GM21529 (cell line): ENCODE results near the gene HDHD3.
A peak's percentile ranks its signal among the peaks of the same experiment; 100 is the strongest.
"Not testable (repeated sequence)": the region's sequence is repeated elsewhere in the genome, so short reads cannot be mapped to it uniquely, and the experiment has no call there.

Experiments used
- ATAC-seq: cut with Tn5 transposase; IDR thresholded peaks from one replicate; pipeline ENCODE4 v1.9.1; 2021; ENCODE audit not compliant: unreplicated experiment

Gene HDHD3, protein sequence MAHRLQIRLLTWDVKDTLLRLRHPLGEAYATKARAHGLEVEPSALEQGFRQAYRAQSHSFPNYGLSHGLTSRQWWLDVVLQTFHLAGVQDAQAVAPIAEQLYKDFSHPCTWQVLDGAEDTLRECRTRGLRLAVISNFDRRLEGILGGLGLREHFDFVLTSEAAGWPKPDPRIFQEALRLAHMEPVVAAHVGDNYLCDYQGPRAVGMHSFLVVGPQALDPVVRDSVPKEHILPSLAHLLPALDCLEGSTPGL

DNA sequence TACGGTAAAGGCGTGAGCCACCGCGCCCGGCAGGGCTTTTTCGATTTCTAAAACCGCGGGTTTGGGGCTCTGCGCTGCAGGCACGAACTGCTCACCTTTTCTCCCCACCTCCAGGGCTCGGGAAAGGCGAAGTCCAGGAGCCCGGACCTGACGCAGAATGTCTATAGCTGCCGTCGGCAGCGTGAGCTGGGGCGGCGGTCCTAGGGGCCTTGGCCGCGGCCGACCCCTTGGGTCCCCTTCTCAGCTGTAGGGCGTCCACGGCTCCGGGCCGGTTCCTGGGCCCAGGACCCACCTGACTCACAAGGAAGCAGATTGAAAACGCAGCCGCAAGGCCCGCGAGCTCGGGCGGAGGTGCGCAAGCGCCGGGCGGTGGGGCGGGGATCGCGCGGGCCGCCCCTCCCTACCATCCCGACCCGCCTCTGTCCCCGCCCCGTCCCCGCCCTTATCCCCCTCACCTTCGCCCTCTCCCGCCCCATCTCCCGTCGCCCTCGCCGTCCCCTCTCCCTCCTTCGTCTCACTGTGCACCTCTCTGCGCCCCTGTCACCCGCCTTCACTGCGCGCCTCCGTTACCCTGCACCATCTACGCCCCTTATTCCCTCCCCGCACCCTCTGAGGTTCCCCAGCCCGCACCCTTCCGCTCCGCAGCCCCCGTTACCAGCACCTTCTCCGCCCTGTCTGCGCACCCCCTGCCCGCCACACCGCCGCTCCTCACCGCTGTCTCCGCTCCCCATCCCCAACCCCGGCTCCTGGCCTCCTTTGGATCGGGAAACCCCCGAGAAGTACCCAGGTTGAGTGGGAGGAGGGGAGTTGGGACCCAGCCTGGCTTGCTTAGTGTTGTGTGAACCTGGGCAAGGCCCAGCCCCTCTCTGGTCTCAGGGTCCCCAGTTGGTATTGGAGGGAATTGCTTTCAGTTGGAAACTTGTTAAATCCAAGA lies at the start of gene HDHD3:
HDHD3 (minus strand) TSS at position 353 of the 934 bp plus-strand sequence. CDS start 2,632 bp downstream, outside the sequence.
- peak; percentile 75 for ATAC-seq

DNA sequence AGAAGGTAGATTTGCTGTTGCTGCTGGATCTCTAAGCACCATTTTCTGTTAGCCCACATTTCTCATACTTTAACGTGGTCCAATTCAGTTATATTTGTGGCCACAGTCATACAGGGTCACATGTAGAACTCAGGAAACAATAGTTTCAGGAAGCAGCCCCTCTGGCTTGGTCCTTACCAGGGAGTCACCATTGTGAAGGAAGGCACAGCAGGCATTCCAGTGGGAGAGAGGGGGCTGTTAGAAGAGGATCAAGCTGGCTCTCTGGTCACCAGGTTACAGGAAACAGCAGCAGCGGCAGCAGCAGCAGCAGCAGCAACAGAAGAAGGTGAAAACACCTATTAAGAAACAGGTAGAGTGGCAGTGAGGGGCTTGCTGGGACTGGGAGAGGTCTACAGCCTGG lies 48.3 kb upstream of the HDHD3 start:
- no peak for ATAC-seq

DNA sequence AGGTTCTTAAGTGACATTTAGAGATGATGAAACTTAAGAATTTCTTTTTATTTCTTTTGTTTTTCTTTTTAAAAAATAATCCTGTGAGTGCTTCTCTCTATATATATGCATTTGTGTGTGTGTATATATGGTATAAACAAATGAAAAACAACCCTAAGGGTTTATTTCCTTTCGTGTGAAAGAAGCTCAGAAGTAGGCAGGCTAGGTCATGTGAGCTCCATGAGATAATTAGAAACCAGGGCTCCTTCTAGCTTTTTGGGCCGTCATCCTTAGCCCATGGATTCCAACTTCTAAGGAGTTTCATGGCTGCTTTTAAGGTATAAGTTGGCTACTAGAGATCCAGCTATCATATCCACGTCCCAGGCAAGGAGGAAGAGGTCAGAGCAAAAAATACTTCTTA lies 44.9 kb upstream of the HDHD3 start:
- ATAC-seq, result no peak

DNA sequence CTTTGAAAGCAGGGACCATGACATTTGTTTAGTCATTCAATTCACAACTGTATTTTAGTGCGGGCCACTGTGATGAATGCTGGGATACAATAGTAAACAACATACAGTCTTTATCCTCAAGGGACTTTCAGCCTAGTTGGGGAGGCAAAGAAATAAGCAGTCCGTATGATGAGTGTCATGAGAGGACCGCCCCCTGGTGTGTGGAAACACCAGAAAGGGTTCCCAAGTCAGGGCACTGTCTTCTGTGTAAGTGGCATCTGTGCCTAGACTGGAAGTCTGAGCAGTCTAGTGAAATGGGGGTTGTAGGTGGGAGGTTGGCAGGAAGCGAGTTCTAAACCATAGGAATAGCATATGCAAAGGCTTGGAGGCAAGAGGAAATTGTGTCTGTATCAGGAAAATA lies 40.6 kb upstream of the HDHD3 start:
- ATAC-seq, result no peak

DNA sequence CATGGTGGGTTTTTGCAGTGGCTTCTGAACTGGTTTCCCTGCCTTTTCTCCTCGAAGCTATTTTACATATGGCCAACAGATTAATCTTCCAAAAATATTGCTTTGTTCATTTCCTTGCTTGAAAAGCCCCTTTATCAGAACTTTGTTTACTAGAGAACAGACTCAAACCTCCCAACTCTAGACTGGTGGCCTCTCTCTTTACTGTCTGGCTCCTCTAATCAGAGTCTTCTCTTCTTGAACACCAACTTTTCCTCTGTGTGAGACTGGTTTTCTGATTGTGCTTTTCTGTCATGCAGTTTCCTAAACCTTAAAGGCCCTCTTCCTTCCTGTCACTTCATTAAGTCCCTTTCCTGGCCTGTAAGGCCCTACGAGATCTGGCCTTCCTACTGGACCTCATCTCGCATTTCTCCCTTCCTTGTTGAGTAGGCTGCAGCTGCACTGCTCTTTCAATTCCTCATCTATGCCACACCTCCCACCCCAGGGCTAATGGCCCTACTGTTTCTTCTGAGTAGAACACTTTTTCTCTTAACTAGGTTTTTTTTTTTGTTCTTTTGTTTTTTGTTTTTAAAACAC lies 39.4 kb upstream of the HDHD3 start:
- ATAC-seq, result peak; percentile 99

DNA sequence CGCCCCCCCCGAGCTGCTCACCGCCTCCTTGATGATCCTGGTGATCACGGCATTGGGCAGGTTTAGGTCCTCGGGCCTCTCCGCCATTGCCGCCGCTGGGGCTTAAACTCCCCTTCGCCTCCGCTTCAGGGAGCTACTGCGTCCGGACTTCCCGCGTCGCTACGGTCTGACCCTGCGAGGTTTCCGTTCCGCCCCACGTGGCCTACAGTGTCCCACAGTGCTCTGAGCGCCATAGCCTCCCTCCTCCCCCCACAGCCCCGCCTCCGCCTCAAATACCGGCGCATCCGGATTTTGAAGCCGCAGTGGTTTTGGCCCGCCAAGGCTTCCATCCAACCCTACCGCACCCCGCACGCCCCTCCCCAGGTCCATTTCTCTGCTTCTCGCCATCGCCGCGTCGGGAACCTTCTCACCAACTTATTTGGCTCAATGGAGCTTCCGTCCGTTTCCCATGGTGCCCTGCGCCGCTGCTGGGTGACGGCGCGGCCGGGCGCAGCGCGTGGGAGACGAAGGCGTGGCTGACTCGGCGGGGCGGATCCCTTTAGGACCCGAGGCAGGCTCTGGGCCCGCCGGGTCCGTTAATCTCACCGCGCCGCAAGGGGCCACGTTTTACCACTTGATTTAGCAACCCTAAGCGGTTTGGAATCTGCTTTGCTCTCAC lies 33.5 kb upstream of the HDHD3 start, which contains the start of the genes C9orf43 and POLE3:
C9orf43 (plus strand) TSS at position 541 of the 658 bp plus-strand sequence. CDS start 2,747 bp downstream, outside the sequence.
POLE3 (minus strand) TSS at position 469 of the 658 bp plus-strand sequence; CDS start at position 87, 382 bp downstream.
- ATAC-seq, result peak; percentile 91

DNA sequence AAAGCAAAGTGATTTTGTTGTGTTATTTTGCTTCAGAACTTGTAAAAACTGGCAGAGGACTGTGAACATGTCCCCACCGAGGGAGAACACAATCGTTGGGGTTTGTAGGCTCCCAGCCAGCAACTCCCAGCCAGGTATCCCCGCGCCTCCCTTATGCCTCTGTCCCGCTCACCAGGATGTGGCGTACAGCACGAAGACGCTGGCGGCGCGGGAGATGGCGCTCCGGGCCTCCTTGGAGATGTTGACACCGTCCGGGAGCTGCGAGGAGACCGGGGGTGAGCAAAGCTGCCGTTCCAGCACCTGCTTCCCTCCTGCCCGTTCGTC lies 33.1 kb upstream of the HDHD3 start:
- peak; percentile 7 for ATAC-seq

DNA sequence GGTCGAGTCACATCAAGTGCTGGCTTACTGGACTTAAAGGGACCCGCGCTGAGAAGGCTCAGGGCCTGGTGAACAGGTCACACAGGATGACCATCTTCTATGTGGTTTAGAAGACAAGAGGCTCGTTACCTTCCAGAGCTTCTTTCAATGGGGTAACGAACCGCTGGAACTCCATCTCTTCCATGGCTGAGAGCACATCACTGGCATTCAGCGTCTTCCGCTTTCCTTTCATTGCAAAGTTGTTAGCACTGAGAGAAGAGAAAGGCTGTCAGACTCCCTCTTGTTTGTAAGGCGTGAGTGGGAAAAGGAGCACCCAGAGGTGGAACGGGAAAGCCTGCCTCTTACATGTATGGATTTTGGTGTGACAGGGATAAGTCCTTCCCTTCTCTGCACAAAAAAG lies 32.7 kb upstream of the HDHD3 start:
- no peak for ATAC-seq

DNA sequence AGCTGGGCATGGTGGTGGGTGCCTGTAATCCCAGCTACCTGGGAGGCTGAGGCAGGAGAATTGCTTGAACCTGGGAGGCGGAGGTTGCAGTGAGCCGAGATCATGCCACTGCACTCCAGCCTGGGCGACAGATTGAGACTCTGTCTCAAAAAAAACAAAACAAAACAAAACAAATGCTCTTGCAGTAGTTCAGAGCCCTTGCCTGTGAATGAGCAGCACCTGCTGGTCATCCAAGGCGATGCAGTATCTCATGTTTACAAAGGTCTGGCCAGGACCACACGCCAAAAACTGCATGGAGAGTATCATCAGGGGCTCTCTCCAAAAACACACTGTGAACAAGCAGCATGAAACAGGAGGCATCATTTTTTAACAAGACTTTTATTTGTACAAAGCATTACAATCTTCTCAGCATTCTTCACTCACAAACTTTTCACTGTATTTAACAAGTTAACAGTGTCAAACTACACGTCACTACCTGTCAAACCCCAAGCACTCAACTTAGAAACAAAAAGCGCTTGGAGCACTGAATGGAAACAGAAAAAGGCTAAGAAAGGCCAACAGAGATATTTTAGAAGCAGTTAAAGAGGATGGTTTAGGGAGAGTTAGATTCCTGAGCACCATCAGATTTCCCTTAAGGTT lies 30.2 kb upstream of the HDHD3 start:
- ATAC-seq, result peak; percentile 36

DNA sequence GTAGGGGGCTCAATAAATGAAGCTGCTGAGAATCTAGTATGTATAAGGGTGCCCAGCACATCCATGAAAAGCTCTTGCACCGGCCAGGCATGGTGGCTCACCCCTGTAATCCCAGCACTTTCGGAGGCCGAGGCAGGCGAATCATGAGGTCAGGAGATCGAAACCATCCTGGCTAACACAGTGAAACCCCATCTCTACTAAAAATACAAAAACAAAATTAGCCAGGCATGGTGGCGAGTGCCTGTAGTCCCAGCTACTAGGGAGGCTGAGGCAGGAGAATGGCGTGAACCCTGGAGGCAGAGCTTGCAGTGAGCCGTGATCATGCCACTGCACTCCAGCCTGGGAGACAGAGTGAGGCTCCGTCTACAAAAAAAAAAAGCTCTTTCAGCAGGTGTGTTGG lies 29.6 kb upstream of the HDHD3 start:
- ATAC-seq, result not testable (repeated sequence)

DNA sequence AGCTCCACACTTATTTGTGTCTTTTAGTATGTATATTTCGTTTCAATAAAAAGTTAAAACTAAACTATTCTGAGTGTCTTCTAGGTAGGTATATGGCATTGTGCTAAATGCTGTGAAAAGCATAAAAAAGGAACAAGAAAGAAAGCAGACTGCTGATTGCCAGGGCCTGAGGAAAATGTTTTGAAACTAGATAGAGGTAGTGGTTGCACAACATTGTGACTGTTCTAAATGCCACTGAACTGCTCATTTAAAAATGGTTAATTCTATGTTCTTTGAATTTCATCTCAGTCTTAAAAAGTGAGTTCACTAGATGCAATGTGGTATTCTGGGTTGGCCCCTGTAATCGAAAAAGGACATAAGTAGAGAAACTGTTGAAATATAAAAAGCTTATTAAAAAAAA lies 26.9 kb upstream of the HDHD3 start:
- no peak for ATAC-seq

DNA sequence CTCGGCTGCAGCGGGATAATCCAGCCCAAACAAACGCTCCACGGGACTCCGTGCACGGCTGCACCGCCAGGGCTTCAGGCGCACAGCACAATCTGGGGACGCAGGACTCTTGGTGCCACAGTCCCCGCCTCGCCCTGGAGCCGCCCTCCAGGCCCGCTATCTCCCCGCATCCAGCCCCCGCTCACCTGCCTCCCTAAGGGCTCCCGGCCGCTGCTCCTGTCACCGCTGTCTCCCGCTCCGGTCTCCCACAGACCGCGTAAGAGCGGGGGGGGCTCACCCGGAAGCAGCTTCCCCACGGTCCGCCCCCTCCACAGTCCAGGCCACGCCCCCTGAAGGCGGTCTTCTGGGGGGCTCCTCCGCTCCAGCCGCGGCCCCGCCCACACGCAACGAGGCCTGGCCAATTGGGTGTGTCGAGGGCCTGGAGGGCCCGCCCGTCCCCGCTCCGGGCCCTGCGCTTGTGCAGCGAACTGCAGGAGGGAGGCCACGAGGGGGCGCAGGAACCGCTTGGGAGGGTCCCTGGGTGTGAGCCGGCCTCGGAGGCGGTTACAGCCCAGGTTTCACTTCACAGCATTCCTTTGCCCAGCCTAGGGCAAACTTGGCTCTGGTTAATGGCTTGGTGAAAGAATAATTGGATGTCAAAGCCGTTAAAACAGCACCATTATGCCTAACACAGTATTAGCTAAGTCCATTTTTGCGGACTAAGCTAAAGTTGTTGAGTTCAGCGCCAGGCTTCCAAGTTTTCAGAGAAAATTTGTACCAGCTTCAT lies 24.4 kb upstream of the HDHD3 start, which contains the start of gene ALAD:
ALAD (minus strand) TSS at position 258 of the 766 bp plus-strand sequence. CDS start 7,725 bp downstream, outside the sequence.
- peak; percentile 98 for ATAC-seq

DNA sequence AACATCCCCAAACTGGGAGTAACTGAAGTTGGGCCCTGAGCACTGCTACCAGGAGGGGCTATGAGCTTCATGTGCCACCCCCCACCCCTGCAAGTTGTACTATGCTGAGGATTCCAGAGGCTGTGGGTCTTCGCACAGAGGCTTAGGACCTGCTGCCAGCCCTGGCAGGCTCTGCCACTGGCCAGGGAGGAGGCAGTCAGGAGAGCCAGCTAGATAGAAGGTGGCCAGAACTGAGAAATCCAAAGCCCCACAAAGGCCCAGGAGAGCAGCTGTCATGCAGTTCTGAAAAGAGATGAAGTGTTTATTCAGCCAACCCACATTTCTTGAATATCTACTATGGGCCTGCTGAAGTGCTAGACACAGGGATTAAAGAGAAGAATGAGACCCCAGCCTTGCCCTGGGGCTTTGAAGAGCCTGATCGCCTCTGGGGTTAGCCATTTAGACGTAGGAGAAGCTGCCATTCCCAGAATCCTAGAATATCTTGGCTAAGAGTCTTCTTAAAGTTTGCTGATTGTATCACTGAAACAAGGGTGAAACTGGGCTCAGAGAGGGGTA lies 22.9 kb upstream of the HDHD3 start:
- no peak for ATAC-seq

DNA sequence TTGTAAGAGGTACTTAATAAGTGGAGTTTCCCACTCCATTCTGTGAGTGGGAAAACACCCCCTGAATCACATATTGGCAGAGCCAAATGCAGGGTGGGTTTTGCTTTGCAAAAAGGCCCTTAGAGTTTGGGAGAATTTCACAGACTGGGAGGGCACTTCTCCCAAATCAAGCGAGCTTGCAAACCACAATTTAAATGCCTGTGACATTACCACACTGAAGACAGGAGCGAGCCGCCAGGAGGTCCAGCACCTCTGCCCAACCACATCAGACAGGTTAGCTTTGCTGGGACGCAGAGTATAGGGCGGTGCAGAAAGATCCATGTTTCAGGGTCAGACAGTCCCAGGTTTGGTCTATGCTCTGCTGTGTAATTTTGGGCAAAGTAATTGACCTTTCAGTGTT lies 22.0 kb upstream of the HDHD3 start:
- ATAC-seq, result no peak

DNA sequence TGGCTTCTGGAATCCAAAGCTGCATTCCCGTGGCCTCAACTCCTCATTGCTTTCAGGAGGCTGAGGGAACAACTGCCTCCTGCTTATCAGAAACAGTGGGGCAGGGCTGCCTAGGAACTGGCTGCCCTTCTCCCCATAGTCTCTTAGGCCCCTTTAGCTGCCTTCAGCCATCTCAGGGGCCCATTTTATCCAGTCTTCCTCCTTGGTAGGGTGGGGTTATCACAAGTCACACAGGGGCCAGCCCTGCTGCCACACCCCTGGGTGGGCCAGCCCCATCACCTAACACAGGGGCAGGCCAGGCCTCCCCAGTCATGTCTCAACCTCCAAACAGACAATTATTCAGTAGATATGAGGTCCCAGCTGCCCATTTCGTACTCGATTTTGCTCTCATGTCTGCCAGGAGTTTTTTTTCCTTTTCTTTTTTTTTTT lies 20.4 kb upstream of the HDHD3 start:
- ATAC-seq, result no peak

DNA sequence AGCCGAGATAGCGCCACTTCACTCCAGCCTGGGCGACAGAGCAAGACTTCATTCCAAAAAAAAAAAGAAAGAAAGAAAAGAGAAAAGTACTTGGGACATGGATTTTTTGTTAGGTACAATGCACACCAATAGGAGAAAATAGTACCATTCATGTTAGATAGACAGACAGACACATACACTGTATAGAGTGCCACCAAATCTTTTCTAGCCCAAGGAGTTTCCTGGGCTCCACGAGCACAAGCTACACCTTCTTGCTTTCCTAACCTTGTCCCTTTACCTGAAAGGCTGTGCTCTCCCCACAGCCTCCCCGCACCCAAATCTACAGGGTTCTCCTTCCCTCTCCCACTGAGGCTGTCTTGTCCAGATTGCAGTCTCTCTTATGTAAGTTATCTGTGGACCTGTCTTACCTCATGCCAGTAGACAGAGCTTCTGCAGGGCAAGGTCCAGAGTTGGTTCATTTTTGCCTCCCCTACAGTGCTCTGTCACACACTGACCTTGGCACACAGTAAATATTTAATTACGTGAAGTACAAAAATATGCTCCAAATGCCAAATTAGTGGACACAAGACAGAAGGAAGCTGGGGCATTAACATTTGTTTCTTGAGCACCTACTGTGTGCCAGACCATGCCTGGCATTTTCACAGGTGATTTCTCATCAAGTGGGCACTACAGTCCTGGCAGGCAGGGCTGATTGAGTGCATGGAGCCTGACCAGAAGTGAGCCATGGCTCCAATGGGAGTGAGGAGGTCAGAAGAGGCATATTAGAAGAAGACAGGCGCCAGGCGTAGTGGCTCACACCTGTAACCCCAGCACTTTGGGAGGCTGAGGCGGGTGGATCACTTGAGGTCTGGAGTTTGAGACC lies 18.4 kb upstream of the HDHD3 start:
- ATAC-seq, result no peak

DNA sequence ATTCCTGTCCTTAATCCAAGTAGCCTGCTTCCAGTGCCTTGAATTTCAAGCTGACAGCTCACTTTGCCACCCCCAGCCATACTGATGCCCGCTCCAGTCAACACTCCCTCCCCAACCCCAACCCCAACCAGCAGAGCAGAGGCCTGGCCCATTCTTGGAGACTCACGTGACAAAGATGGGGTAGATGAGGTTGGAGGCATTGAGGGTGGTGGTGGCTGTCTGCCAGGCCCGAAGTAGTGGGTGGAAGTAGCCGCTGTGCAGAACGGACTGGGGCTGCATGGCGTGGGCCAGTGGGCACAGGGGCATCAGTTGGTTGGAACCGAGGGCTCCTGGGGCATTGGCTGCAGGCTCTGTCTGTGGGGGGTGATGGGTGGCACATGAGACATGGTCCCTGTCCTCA lies 16.5 kb upstream of the HDHD3 start:
- ATAC-seq, result no peak

DNA sequence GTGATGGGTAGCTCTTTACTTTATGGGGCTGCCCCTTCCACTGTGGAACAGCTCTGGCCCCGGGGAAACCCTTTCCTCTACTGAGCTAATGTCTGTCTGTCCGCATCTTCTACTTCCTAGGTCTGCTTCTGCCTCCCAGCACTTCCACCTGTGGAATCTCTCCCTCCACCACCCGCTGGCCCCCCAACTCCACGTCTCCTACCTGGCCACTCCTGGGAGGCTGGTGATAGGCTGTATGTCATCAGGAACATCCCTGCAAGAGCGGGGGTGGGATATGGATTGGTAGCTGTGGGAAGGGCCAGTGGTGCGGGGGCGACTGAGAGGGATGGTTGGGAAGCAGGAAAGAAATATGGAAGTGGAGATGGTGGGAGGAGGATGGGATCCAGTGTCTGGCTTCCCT lies 15.1 kb upstream of the HDHD3 start:
- ATAC-seq, result no peak
